Middle frontal gyrus (tissue), 1 donor: Measurements from ENCODE around the gene AHCYL2.

ENCODE experiments used
- DNase-seq: peaks from one replicate; pipeline ENCODE4 v3.0.0-alpha.2; 2015; ENCODE audit warnings: low spot score; ENCODE audit errors: extremely low spot score

Gene AHCYL2

GRCh38 chr7:129224251-129225205, at the start of gene AHCYL2:
Gene AHCYL2 (plus strand): TSS chr7:129225030.
- peak; percentile 96 for DNase-seq

- DNase-seq: no peak
Measured at GRCh38 chr7:129176916-129177710, 47.7 kb upstream of the AHCYL2 start.

- no peak for DNase-seq
Measured at GRCh38 chr7:129184981-129185670, 39.7 kb upstream of the AHCYL2 start.

- DNase-seq: no peak
Measured at GRCh38 chr7:129186749-129187260, 38.0 kb upstream of the AHCYL2 start.

- no peak for DNase-seq
Measured at GRCh38 chr7:129187681-129188371, 37.0 kb upstream of the AHCYL2 start.

GRCh38 chr7:129188372-129188891, 36.4 kb upstream of the AHCYL2 start, which contains the start of gene SMO:
Gene SMO (plus strand): TSS chr7:129188633. CDS start chr7:129189152, 519 bp downstream.
- DNase-seq: no peak

- no peak for DNase-seq
Measured at GRCh38 chr7:129188892-129189660, 35.8 kb upstream of the AHCYL2 start.

GRCh38 chr7:129189661-129190310, 35.0 kb upstream of the AHCYL2 start:
- no peak for DNase-seq

GRCh38 chr7:129191272-129191671, 33.6 kb upstream of the AHCYL2 start:
- DNase-seq: no peak

GRCh38 chr7:129193892-129194291, 30.9 kb upstream of the AHCYL2 start:
- DNase-seq: no peak

GRCh38 chr7:129197771-129198170, 27.1 kb upstream of the AHCYL2 start:
- DNase-seq: no peak

GRCh38 chr7:129199406-129199805, 25.4 kb upstream of the AHCYL2 start:
- no peak for DNase-seq

GRCh38 chr7:129202058-129202777, 22.6 kb upstream of the AHCYL2 start:
- DNase-seq: no peak

- no peak for DNase-seq
Measured at GRCh38 chr7:129203050-129203741, 21.6 kb upstream of the AHCYL2 start.

- DNase-seq: no peak
Measured at GRCh38 chr7:129205126-129205818, 19.6 kb upstream of the AHCYL2 start.

- DNase-seq: no peak
Measured at GRCh38 chr7:129205987-129206785, 18.6 kb upstream of the AHCYL2 start.
